ENCODE data around the gene NT5E.
"Not testable (repeated sequence)": the region's sequence is repeated elsewhere in the genome, so short reads cannot be mapped to it uniquely, and the experiment has no call there.

The NT5E gene

GRCh38 chr6:85449818-85450759 lies at the start of gene NT5E:
Gene NT5E (plus strand): TSS chr6:85450083. CDS start chr6:85450140, 57 bp downstream.
- peak; percentile 16 for TF ChIP-seq CTCF (IDR thresholded peaks at IDR 0.05; ENCODE audit: extremely low read depth, missing control alignments)
- peak; percentile 90 for DNase-seq (ENCODE audit: low spot score)

DNA sequence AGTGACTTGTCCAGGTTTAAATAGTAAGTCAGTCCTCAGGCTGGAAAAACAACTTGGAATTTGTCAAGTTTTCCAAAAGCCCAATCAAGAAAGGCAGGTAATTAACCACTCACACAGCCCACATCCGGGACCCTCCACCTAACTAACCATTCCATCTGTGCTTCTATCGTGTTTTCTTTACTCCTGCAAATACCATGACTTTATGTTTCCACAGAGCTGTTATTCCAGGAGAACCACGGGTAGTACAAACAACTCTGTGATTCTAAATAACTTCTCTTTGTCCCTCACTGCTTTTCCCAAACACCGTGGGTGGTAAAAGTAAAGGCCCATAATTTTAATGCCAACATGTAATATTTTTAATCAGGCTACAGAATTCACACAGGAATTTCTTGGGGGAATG lies 49.6 kb upstream of the NT5E start:
- TF ChIP-seq CTCF (IDR thresholded peaks at IDR 0.05; ENCODE audit: extremely low read depth, missing control alignments) = no peak
- DNase-seq (ENCODE audit: low spot score) = no peak

DNA sequence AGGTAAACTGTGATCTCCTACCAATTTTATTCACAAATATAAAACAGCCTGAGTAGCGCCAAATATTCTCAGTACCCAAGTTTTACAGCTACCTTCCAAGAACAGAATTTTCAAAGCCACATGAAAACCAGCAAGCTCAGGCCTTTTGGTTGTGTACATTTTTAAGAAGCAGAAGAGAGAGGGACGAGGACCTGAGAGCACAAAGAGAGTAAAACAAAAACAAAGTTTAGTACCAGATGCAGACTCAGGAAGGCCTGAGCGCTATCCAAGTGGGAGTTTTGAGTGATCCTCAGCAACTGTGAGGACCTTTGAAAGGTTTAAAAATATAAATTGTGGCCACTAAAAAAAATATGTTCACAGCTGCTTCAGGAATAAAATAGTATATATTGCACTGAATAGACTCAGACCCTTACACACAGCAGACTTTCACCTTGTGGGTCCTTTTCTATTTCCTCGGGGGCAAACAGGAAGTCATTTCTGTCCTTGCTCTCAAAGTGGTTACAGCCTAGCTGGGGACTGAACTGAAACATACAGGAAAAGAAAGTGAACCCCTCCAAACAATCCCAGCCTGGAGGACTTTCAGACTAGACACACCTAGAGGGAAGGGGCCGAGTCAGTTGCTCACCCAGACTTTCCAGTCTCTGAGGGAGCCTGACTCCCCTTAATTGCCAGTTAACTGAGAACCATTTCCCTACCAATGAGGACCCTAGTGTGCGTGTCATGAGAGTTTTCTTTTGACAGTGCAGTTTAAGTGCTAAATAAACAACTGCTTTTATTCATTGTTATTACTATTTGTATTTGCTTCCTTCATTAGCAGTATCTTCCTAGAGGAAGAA lies 48.5 kb upstream of the NT5E start:
- no peak for DNase-seq (ENCODE audit: low spot score)
- TF ChIP-seq CTCF (IDR thresholded peaks at IDR 0.05; ENCODE audit: extremely low read depth, missing control alignments) = no peak

GRCh38 chr6:85402071-85402470 lies 47.8 kb upstream of the NT5E start:
- no peak for TF ChIP-seq CTCF (IDR thresholded peaks at IDR 0.05; ENCODE audit: extremely low read depth, missing control alignments)
- no peak for DNase-seq (ENCODE audit: low spot score)

DNA sequence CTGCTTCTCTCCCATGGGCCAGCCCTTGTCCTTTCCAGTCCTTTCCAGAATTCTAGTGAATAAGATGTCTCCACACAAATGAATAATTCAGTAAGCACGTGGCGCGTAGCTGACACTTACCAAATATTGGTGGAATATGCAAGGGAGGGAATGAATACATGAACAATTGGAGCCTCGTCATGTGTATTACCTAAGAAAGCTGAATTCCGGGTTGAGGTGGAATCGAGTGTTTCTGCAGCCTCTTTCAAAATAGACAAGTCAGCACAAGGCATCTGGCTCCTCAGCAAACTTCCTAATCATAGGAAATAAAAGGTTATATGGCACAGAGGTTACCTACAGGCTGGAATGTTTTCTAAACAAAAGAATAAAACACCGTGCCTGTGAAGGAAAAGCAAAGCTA lies 47.0 kb upstream of the NT5E start:
- DNase-seq (ENCODE audit: low spot score) = no peak
- TF ChIP-seq CTCF (IDR thresholded peaks at IDR 0.05; ENCODE audit: extremely low read depth, missing control alignments) = no peak

GRCh38 chr6:85403331-85404015 lies 46.4 kb upstream of the NT5E start:
- TF ChIP-seq CTCF (IDR thresholded peaks at IDR 0.05; ENCODE audit: extremely low read depth, missing control alignments) = no peak
- no peak for DNase-seq (ENCODE audit: low spot score)

DNA sequence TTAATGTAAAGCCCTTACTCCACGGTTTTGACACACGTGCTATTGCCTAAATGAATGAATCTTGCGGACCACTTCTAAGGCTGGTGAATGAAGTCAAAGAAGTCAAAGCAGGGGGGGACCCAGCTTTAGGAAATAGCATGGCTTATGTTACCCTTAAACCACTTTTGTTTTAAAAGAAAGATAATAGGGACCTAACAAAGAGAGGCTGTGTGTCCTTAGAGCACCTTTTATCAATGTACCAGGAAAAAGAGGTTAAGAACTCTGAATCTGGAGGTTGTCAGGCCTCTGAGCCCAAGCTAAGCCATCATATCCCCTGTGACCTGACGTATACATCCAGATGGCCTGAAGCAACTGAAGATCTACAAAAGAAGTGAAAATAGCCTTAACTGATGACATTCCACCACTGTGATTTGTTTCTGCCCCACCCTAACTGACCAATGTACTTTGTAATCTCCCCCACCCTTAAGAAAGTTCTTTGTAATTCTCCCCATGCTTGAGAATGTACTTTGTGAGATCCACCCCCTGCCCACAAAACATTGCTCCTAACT lies 45.8 kb upstream of the NT5E start:
- not testable (repeated sequence) for DNase-seq (ENCODE audit: low spot score)
